ENCODE measurements around the gene SHH.
"Not testable (repeated sequence)": the region's sequence is repeated elsewhere in the genome, so short reads cannot be mapped to it uniquely, and the experiment has no call there.

The SHH gene

GRCh38 chr7:155843426-155844018 is 31.3 kb upstream of the SHH start:
- in situ Hi-C loops (cut with HindIII; ENCODE audit: low sequenced_read_pairs) = no loop called here

GRCh38 chr7:155842496-155843265 is 30.4 kb upstream of the SHH start:
- in situ Hi-C loops (cut with HindIII; ENCODE audit: low sequenced_read_pairs) = no loop called here

GRCh38 chr7:155840909-155841308 is 28.6 kb upstream of the SHH start:
- in situ Hi-C loops (cut with HindIII; ENCODE audit: low sequenced_read_pairs) = no loop called here

- in situ Hi-C loops (cut with HindIII; ENCODE audit: low sequenced_read_pairs) = no loop called here
Measured at GRCh38 chr7:155840262-155840885, 28.1 kb upstream of the SHH start.

- in situ Hi-C loops (cut with HindIII; ENCODE audit: low sequenced_read_pairs) = no loop called here
Measured at GRCh38 chr7:155839461-155839860, 27.2 kb upstream of the SHH start.

- in situ Hi-C loops (cut with HindIII; ENCODE audit: low sequenced_read_pairs) = not testable (repeated sequence)
Measured at GRCh38 chr7:155838312-155838711, 26.0 kb upstream of the SHH start.

GRCh38 chr7:155837126-155837479 is 24.8 kb upstream of the SHH start:
- in situ Hi-C loops (cut with HindIII; ENCODE audit: low sequenced_read_pairs) = no loop called here

- in situ Hi-C loops (cut with HindIII; ENCODE audit: low sequenced_read_pairs) = no loop called here
Measured at GRCh38 chr7:155836216-155837125, 24.2 kb upstream of the SHH start.

GRCh38 chr7:155835446-155836215 is 23.4 kb upstream of the SHH start:
- in situ Hi-C loops (cut with HindIII; ENCODE audit: low sequenced_read_pairs) = no loop called here

GRCh38 chr7:155834486-155835048 is 22.3 kb upstream of the SHH start:
- in situ Hi-C loops (cut with HindIII; ENCODE audit: low sequenced_read_pairs) = no loop called here

GRCh38 chr7:155833651-155834050 is 21.4 kb upstream of the SHH start:
- in situ Hi-C loops (cut with HindIII; ENCODE audit: low sequenced_read_pairs) = no loop called here

- in situ Hi-C loops (cut with HindIII; ENCODE audit: low sequenced_read_pairs) = no loop called here
Measured at GRCh38 chr7:155832581-155832981, 20.3 kb upstream of the SHH start.

- in situ Hi-C loops (cut with HindIII; ENCODE audit: low sequenced_read_pairs) = no loop called here
Measured at GRCh38 chr7:155831807-155832524, 19.7 kb upstream of the SHH start.

- in situ Hi-C loops (cut with HindIII; ENCODE audit: low sequenced_read_pairs) = no loop called here
Measured at GRCh38 chr7:155830961-155831806, 18.9 kb upstream of the SHH start.

GRCh38 chr7:155829796-155830470 is 17.7 kb upstream of the SHH start:
- in situ Hi-C loops (cut with HindIII; ENCODE audit: low sequenced_read_pairs) = no loop called here

GRCh38 chr7:155825336-155825735 is 13.1 kb upstream of the SHH start:
- in situ Hi-C loops (cut with HindIII; ENCODE audit: low sequenced_read_pairs) = no loop called here

- in situ Hi-C loops (cut with HindIII; ENCODE audit: low sequenced_read_pairs) = no loop called here
Measured at GRCh38 chr7:155824227-155824886, 12.1 kb upstream of the SHH start.

GRCh38 chr7:155821851-155822250 is 9.6 kb upstream of the SHH start:
- in situ Hi-C loops (cut with HindIII; ENCODE audit: low sequenced_read_pairs) = no loop called here

All from DLD1 (cell line).